HFF-Myc (cell line): Measurements from ENCODE around the gene JMJD6.

Source experiments
- DNase-seq: peaks from one replicate; pipeline ENCODE4 v3.0.0-alpha.2; 2011; ENCODE audit warnings: low read depth; ENCODE audit errors: extremely low read depth
- H3K4me3 ChIP-seq: replicated peaks from 2 replicates; pipeline ENCODE4 v1.5.1; 2011; ENCODE audit warnings: low read depth, mild to moderate bottlenecking, control low read depth, low read length
- TF ChIP-seq, protein P1 (sequence below): IDR thresholded peaks from 2 replicates; pipeline ENCODE4 v1.5.1; 2012; ENCODE audit warnings: mild to moderate bottlenecking, low read depth, low read length, control low read depth; ENCODE audit errors: missing control alignments

The JMJD6 gene

DNA sequence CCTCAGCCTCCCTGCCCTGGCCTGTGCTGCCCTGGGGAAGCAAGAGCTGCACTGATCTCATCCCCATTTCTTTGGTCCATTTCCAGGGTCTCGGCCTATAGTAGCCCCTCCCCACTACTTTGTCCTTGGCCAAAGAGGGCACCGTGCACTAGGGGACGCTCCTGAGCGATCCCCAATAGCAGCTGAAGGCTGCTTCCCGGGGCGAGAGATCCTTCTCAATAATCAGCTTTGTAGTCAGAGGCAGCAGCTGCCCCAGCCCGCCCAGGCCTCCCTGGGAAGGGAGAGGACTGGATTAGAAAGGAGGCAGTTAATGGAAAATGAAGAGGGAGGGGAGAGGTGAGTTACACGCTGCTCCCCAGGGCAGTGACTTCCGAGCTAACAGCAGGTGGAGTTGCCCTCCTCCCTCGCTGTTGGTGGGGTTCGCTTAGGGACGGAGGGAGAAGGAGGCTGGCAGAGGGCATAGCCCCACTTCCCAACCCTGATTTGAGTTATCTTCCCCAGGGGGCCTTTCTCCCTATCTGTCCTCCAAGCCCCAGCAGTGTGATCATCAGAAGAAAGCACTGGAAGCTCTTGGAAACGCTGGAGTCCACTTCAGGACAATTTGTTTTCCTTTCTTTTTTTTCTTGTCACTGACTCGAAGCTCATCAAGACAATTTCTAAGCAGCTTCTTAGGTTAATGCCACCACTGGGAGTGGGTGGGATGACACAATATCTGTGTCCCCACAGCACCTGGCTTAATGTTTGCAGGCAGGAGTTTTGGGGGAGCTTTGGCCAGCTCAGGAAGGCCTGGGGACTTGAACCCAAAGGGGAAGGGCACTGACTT is 18.2 kb downstream of the JMJD6 start:
- DNase-seq = no peak
- peak overlapping the region; percentile 70 for H3K4me3 ChIP-seq
- TF ChIP-seq, protein P1, sequence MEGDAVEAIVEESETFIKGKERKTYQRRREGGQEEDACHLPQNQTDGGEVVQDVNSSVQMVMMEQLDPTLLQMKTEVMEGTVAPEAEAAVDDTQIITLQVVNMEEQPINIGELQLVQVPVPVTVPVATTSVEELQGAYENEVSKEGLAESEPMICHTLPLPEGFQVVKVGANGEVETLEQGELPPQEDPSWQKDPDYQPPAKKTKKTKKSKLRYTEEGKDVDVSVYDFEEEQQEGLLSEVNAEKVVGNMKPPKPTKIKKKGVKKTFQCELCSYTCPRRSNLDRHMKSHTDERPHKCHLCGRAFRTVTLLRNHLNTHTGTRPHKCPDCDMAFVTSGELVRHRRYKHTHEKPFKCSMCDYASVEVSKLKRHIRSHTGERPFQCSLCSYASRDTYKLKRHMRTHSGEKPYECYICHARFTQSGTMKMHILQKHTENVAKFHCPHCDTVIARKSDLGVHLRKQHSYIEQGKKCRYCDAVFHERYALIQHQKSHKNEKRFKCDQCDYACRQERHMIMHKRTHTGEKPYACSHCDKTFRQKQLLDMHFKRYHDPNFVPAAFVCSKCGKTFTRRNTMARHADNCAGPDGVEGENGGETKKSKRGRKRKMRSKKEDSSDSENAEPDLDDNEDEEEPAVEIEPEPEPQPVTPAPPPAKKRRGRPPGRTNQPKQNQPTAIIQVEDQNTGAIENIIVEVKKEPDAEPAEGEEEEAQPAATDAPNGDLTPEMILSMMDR = peak; percentile 28

DNA sequence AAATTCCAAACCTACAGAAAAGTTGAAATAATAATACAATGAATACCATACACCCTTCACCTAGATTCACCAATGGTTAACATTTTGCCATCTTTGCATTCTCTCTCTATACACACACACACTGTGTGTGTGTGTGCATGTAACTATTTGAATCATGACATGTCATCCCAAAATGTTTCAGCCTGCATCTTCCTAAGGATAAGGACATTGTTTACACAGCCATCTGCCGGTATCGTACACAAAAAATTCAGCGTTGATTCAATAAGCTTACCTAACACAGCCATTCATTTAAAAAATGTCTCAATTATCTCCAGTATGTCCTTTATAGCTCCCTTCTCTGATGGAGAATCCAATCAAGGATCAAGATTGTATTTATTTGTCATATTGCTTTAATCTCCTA is 19.6 kb downstream of the JMJD6 start:
- H3K4me3 ChIP-seq = no peak overlapping the region
- no peak for DNase-seq
- TF ChIP-seq, protein P1 = no peak

DNA sequence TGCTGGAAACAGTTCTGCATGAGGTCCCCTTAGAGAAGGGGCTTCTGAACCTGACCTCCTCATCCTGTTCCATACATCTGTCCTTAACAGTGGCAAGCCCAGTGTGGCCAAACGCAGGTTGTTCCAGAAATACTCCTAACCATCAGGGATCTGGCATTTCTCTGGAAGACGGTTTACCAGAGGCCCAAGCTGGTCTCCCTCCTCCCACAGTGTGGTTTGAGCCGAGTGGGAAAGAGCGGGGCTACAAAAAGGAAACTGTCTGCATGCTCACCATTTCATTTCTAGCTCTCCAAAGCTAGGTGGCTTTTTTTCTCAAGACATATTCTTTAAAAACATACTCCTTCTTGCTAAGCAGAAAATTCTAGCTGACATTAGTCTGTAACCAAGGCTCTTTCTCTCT is 21.6 kb downstream of the JMJD6 start:
- H3K4me3 ChIP-seq = no peak overlapping the region
- DNase-seq = no peak
- TF ChIP-seq, protein P1 = no peak

DNA sequence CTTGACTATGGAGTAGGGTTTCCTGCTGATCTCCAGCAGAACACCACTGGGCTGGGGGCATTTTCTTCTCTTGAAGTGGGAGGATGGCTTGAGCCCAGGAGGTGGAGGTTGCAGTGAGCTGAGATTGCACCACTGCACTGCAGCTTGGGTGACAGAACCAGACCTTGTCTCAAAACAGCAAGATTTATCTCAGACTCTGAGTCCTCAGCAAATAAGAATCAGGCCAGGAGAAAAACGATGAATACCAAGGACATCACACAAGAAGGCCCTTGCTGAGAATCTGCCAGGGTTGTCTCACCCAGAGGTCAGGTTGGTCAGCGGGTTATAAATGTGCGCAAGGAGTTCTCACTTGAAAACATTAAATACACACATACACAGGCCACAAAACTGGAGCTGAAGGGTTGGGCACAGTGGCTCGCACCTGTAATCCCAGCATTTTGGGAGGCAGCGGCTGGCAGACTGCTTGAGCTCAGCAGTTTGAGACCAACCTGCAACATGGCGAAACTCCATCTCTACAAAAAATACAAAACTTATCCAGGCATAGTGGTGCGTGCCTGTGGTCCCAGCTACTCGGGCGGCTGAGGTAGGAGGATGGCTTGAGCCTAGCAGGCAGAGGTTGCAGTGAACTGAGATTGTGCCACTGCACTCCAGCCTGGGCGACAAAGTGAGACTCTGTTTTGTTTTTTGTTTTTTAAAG is 23.3 kb downstream of the JMJD6 start:
- DNase-seq = no peak
- H3K4me3 ChIP-seq = no peak overlapping the region
- TF ChIP-seq, protein P1 = no peak

DNA sequence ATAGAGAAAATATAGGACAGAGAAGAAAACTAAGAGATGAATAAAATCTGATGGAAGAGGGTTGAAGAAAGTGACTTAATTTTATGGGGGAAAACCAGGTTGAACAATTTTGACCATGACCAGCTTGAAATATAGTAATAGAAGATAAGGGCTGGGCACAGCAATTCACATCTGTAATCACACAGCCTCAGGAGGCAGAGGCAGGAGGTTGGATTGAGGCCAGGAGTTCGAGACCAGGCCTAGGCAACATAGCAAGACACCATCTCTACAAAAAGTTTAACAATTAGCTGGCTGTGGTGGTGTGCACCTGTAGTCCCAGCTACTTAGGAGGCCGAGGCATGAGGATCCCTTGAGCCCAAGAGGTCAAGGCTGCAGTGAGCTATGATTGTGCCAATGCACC is 24.3 kb downstream of the JMJD6 start:
- DNase-seq = no peak
- no peak overlapping the region for H3K4me3 ChIP-seq
- TF ChIP-seq, protein P1 = no peak

DNA sequence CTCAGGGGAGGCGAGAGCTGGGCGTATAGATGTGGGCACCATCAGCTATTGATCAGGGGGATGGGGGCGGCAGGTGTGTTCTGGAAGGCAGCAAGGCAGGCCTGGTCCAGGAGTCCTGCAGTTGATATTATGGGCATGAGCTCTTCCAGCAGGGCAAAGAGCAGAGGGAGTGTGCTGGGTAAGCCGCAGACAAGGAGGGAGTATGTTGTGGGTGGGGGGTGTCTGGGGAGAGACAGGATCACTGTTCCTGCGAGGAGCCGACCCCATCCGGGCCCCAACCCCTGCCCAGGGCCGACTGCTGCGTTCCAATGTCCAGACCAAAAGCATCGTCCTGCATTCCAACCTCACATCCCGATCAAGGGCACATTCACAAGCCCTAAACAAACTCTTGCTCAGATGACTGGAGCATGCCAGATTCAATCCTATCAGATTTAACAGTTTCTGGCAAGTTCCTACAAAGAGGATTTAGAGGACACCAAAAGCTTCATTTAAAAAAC is 24.9 kb downstream of the JMJD6 start:
- peak overlapping the region; percentile 37 for H3K4me3 ChIP-seq

More for the DNA sequence above, 24.9 kb downstream of the JMJD6 start:
- TF ChIP-seq, protein P1 = no peak
- no peak for DNase-seq
